GM18499 (cell line): ENCODE data around the gene POU2AF3.
"Not testable (repeated sequence)": the region's sequence is repeated elsewhere in the genome, so short reads cannot be mapped to it uniquely, and the experiment has no call there.

Source experiments
- ATAC-seq: cut with Tn5 transposase; IDR thresholded peaks from one replicate; pipeline ENCODE4 v1.9.1; 2021; ENCODE audit warnings: moderate number of reproducible peaks; ENCODE audit not compliant: insufficient read depth, unreplicated experiment

Gene POU2AF3

DNA sequence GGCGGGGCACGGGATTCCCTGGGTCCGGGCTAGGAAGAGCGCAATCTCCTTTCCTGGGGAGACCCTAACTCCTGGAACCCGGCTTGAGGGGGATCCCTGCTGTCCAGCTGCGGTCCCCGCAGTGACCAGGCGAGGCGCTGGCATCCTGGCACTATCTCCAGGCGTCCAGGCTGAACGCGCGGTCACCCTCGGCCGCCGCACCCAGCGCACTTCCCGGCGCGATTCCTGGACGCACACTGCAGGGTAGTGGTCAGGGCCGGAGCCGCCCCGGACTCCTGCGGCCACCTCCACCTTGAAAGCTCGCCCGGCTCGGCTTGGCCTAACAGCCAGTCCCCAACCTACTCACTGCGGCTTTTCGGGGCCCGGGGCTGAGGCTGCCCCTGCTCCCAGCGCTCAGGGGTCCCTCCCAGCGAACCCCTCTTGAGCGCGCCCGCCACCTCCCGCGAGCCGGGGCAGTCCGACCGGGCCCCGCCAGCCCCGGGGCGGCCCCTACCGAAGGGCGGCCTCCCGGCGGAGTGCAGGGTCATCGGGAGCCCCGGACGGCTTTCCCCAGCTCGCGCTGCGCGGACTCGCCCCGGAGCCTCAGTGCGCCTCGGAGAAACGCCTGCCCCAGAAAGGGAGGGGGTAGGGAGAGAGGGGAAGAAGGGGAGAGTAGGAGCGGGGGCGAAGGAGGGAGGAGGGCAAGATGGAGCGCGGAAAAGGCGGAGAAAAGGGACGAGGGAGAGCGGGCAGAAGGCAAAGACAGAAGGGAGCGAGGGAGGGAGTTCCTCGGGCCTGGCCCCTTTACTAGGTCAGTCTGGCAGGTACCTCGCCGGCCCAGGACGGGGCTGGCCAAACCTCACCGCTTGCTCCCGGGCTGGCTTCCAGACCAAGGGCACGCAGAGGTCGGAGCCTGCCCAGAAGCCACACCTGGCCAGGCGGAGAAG is 1.0 kb downstream of the POU2AF3 start:
- no peak for ATAC-seq

DNA sequence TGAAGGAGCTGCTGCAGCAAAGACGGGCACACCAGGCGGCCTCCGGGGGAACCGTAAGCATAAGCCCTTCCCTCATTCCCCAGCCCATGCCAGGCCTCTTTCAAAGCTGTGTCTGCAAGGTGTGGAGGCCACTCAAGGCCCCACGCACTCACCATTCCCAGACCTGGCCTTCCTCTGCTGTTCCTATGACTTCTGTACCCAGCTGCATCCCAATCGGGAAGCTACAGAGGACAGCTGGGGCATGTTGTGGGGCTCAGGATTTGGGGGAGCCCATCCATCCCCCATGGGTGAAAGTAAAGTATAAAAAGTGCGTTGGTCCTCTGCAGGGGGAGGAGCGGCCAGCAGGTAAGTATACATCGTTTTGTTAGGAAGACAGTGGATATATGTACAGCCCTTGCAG is 2.2 kb downstream of the POU2AF3 start:
- ATAC-seq = no peak

DNA sequence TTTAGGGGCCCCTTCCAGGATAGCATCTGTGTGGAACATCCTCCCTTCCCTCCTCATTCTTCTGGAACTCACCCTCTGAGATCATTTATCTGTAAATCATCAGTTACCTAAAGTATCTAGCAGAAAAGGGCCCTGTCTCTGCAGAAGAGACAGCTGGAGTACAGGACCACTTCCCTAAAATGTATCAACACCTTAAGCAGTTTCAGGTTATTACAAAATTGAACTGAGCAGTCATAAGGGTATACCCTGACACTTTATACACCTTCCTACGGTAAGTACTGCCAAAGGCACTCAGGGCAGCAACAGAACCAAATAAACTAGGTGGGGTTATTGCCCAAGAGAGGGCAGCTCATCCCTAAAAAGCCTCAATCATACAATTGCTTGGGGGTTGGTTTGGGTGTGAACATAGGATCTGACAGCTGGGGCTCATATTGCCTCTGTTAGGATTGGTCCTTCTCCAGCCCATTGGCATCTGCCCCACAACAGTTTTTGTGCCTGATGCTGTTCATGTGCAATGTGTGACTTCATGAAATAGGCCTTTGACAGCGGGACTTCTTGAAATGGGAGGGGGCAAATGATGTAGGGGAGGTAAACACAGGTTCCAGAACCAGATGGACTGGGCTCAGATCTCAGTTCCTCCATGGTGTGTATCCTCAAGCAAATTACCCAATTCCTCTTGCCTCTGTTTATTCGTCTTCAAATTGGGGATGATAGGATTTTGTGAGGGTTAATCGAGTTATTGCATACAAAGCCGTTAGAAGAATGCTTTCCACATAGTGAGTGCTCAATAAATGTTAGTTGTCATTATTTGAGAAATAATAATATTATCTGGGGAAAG is 2.9 kb downstream of the POU2AF3 start:
- ATAC-seq = no peak

DNA sequence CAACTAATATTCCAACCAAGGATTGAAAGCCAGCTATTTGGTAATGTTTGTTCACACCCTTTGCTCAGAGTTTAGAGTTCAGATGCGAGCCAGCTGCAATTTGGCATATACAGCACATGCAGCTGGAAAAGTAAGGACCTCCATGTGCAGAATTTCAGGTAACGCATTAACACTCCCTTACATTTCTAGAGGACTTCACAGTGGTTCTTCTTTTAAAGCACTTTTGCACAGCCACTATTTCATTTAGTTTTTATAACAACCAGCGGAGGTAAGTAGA is 3.4 kb downstream of the POU2AF3 start:
- ATAC-seq = no peak

DNA sequence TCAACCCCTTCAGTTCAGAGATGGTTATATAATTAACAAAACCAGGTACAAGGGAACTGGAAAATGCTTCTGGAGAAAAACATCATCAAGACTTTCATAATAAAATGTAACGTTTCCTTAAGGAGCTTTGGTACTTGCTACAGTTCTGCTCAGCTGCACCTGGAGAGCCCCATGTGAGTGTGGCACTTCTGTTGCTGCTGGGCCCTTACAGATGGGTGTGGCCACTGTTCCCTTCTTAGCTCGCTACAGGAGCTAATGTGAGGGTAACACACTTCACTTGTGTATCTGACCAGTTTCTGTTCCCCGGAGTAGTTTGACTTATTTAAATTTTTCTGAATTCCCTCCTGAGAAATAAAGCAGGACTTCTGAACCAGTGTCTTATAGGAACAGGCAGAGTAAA is 4.0 kb downstream of the POU2AF3 start:
- ATAC-seq = no peak

DNA sequence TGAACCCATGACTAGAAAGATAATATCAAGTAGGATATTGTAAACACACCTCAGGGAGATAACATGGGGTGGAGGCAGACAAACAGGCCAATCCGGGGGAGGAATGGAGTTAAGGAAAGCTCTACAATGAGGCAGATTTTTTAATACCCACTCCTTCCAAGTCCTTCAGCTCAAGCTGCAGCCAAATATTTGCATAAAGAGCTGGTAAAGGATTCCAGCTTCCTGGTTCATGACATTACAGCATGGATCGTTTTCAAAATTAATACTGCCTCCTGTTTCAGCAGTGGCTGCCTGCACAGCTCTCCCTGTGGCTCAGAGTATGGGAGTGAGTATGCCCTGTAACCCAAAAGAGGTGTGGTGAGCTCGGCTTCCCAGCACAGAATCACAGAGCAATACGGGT is 5.1 kb downstream of the POU2AF3 start:
- ATAC-seq = no peak

DNA sequence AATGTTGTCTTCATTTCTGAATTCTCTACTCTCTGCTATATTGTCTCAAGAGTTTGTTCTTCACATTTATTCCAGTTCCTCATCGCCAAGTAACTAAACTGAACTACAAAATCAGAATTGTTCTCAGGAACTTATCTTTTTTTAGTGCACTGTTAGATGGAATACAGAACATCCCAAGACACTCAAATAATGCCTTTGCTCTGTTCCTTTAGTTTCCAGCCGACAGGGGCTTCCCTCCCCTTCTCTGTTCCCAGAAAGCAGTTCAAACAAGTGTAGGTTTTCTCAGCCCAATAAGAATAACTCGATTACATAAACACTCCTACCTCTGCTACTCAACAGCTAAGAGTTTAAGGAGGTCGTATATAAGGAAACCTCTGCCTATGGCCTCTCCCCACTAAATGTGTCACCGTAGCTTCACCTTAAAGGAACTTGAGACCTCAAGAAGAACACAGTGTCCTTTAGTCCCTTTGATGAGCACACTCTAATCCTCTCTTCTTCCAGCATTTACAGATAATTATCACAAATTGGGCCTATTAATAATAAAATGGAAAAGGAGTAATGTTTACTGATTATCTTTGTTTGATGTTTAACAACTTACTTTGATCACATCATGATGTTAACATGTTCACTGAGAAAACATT is 6.9 kb downstream of the POU2AF3 start:
- ATAC-seq = no peak

DNA sequence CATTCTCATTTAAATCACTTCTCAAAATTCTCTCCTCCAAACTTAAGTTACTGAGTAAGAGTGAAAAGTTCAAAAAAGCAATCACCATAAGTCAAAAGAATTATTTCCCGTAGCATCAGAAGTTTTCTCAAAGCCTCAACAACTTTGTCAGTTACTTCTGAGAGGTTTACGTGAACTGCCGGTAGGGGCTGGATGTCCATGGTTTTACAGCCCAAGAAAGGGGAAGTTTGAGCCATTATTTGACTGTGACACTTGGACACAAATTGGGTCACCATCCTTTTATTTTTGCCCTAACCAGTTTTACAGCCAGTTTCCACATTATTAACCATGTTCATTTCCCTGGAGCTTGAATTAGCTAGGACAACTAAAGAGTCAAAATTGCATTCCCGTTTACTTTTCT is 7.5 kb downstream of the POU2AF3 start:
- no peak for ATAC-seq

DNA sequence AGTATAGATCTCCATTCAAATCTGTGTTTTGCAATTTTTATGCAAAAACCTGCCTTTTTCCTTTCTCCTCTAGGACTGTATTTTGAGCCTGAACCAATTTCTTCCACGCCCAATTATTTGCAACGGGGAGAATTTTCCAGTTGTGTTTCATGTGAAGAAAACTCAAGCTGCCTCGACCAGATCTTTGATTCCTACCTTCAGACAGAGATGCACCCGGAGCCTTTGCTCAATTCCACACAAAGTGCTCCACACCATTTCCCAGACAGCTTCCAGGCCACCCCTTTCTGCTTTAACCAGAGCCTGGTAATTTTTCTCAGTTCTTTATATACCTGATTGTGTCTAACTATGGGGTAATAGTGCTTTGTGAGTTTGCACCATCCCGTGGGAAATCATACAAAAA is 8.0 kb downstream of the POU2AF3 start:
- no peak for ATAC-seq

DNA sequence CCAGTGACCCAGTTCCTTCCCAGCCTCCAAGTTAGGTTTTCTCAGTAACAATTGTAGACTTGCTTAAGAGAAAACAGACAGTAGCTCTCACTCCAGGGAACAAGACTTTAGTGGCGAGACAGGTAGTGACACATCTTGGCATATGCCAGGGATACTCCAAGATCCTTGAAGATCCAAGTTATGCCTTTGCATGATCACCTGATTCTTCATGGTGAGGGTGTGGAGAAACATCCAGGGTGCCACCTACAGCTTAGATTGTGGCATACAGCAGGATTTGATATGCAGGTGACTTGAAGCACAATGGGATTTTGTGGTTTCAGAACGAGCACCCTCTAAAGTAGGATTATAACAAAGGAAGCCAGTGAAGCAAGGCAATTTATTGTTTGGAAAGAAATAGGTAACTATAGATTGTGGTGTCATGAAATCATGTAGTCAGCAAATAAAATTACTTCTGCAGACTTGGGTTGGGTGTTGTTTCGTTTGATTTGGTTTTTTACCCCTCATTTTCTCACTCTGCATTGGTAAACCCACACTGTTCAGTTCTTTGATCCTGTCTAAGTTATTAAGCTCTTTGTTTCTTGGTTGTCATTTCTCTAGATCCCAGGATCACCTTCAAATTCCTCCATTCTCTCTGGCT is 9.2 kb downstream of the POU2AF3 start:
- no peak for ATAC-seq

DNA sequence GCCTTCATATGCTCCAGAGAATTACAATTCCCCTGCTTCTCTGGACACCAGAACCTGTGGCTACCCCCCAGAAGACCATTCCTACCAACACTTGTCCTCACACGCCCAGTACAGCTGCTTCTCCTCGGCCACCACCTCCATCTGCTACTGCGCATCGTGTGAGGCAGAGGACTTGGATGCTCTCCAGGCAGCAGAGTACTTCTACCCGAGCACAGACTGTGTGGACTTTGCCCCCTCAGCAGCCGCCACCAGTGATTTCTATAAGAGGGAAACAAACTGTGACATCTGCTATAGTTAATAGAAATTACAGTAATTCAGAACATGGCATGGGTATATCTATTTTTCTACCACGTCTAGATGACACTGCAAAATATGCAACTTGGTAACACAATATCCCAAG is 9.8 kb downstream of the POU2AF3 start:
- ATAC-seq = no peak

DNA sequence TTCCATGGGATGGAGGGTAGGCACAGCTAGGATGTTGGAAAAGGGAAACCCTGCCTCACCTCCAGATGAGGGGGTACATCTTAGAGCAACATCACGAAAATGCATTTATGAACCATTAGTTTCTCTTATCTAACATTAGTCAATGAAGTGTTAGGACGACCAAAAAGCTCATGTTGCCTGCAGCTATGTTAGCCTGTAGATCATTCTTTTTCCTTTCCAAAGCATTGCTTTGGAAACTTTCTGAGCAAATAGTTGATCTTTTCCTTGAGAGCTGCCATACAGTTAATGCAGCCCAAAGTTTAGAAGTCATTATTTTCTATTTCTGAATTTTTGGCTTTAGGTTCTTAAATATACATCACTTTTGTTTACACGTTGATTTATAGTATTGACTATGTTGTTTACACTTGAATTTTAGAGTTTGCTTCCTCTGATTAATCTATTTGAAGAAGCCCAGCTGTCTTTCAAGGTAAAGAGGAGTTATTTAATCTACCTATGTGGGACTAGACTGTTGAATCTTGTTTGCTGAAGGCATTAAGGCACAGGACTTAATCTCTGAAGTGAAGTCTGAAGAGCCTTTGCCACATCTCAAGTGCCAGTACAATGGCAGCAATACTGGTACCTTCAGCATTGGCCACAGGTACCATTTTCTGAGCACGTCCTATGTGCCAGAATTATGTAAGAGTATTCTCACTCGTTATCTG is 11.0 kb downstream of the POU2AF3 start:
- ATAC-seq = no peak

DNA sequence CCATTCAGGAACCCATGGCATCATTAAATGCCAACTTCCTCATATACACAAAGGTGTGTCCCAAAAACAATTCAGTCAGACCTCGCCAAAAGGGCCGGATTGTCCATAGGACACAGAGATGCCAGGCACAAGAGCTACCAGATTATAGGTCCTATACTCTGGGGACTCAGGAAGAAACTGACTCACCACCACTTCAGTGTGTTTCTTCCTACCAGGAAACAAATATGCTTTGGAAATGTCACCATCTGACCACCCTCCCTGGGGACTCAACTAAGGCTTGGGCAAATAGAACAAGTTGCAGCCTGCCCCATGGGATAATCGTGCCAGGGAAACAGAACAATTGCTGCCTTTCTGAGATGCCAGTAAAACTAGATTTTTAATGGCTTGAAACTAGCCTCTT is 11.7 kb downstream of the POU2AF3 start:
- ATAC-seq = no peak

DNA sequence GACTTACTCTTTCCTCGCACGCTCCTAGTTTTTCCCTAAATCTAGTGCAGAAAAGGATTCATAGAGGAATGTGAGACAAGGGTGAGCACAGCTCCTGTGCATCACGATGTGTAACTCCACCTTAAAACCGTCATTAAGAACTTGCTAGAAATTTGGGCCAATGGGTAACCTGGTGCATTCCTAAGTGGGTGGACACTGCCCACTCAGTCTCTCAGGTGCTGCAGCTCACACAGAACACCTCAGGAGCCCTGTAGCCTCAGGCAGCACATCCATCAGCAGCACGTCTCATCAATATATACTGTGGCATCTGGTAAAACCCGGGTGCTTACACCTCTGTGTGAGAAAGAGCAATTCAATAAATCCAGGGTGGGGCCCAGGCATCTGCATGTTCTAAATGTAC is 12.4 kb downstream of the POU2AF3 start:
- ATAC-seq = no peak

DNA sequence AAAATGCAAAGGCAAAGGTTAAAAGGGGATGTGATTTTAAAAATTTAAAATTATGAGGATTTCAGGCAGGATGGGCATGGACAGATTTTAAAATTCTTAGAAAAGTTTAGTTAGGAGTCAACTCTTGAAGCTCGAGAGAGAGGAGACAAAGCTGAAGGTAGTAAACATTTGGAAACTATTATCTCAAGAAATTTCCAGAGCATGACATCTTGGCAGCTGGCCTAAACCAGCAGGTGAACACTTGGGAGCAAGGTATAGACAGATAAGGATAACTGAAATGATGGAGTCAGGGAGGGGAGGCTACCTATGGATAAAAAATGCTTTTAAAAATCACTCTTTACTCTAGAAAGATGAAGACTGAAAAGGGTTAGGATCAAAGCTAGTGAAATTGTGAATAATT is 13.7 kb downstream of the POU2AF3 start:
- no peak for ATAC-seq

DNA sequence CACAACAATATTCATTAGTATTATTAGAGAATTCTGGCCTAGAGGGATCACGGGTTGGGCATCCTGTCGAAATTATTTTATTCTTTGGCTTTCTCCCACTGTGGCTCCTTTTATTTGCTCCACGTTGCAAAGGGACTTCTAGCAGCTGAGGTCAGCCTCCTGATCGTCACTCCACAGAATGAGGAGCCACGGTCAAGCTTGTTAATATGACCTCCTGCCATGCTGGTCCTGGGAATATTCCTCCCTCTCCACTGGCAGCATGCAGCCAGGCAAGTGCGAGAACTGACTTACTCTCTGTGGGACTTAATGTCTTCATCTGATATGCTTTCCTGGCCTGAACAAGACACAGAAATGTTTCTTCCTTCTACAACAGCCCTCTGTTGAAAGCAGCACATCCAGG is 20.9 kb downstream of the POU2AF3 start:
- no peak for ATAC-seq

DNA sequence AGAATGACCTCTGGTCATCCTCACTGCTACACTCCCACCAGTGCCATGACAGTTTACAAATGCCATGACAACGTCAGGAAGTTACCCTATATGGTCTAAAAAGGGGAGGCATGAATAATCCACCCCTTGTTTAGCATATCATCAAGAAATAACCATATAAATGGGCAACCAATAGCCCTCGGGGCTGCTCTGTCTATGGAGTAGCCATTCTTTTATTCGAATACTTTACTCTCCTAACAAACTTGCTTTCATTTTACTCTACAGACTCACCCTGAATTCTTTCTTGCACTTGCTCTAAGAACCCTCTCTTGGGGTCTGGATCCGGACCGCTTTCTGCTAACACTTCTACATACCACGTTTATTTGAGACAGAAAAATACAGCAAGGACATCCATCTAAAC is 21.9 kb downstream of the POU2AF3 start:
- ATAC-seq = not testable (repeated sequence)

DNA sequence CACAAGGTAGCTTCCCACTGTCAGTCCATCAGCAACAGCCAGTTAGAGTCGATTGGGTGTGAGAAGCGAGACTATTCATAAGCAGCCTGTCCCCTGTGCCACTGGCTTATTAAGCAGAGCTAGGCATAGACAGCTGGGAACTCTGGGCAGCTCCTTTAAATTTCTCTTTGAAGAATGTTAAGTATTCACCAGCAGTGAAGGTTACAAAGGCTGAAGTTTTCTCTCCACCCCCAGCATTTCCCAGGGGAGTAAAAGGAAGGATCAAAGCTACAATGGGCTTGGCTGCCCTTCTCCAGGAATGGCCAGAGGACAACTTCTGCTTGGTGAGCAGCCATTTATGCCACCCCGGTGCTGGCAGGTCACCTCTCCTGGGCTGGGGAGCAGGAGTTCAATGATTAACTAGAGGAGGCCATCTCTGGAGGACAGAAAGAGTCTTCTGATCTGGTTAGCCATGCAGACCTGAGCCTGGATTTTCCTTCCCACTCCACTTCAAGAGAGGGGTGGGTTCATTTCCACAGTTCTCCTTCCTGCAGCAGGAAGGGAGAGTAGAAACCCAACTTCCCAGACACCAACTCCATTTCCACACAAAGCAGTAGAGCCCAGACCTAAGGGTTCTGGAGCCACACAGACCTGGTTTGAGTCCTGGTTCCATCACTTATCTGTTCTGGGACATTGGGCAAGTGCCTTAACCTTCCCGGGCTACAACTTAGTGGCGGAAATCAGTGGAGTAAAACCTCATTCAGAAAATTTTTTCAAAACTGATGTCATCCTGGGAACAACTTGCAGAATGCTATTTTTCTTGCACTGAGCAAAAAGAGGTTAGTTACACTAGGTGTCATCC is 22.6 kb downstream of the POU2AF3 start:
- no peak for ATAC-seq

DNA sequence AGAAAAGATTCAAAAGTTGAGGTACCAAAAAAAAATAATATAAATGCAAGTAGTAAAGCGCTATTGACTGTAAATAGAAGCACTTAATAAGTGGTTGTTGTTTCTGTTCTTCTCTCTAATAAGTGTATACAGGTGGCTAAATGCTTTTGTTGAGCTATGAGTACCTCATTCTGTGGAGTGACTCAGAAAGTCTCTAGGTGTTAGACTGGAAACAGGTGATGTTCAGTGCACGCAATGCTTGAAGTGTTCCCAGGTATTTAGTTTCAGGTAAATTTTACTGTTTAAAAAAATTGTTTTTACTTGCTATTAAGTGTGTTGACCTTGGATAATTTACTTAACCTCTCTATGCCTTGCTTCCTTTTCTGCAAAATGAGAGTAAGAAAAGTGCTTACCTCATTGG is 24.2 kb downstream of the POU2AF3 start:
- ATAC-seq = no peak
